Panc1 (cell line): ENCODE measurements around the gene RNF38.

ENCODE experiments used
- POLR2AphosphoS5 ChIP-seq: IDR thresholded peaks from 2 replicates; pipeline ENCODE4 v1.6.1; 2012; ENCODE audit warnings: mild to moderate bottlenecking, low read depth, low read length, moderate library complexity
- SIN3A ChIP-seq: IDR thresholded peaks from 2 replicates; pipeline ENCODE4 v1.6.1; 2012; ENCODE audit warnings: low read depth, mild to moderate bottlenecking, low read length, moderate library complexity, borderline replicate concordance; ENCODE audit not compliant: insufficient read depth
- TCF7L2 ChIP-seq: IDR thresholded peaks from 2 replicates; pipeline ENCODE4 v1.6.1; 2011; ENCODE audit warnings: mild to moderate bottlenecking, low read depth, low read length, inconsistent platforms
- TF ChIP-seq, protein P1 (sequence below): fragments of 450-650 bp; IDR thresholded peaks from 2 replicates; pipeline ENCODE4 v1.5.1; 2017; ENCODE audit warnings: mild to moderate bottlenecking
- TF ChIP-seq, protein P2 (sequence below), 2 experiments: IDR thresholded peaks; 2 replicates each; pipeline ENCODE4 v1.6.1; 2011 to 2012; ENCODE audit warnings: low read depth in 2 of 2, control low read depth in 1 of 2, low read length in 1 of 2, mild to moderate bottlenecking in 1 of 2, moderate library complexity in 1 of 2; ENCODE audit not compliant: insufficient read depth in 1 of 2

DNA sequence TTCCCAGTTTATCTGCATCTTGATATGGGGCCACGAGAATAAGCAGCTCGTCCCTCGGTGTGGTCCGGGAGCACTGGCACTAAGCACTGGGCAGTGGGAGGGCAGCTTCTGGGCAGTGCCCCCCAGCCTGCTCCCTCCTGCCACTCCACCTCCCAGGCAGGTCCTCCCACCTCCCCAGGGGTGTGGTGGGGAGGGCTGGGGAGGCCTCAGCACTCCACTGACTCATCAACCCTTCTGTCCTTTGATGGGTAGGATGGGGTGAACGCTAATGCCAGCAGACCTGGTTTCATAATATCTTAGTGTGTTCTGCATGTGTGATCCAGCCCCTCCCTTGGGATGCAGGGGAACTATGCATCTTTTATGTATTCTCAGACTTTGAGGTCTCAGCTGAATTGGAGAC is 79.6 kb downstream of the RNF38 start:
- TF ChIP-seq, protein P1, sequence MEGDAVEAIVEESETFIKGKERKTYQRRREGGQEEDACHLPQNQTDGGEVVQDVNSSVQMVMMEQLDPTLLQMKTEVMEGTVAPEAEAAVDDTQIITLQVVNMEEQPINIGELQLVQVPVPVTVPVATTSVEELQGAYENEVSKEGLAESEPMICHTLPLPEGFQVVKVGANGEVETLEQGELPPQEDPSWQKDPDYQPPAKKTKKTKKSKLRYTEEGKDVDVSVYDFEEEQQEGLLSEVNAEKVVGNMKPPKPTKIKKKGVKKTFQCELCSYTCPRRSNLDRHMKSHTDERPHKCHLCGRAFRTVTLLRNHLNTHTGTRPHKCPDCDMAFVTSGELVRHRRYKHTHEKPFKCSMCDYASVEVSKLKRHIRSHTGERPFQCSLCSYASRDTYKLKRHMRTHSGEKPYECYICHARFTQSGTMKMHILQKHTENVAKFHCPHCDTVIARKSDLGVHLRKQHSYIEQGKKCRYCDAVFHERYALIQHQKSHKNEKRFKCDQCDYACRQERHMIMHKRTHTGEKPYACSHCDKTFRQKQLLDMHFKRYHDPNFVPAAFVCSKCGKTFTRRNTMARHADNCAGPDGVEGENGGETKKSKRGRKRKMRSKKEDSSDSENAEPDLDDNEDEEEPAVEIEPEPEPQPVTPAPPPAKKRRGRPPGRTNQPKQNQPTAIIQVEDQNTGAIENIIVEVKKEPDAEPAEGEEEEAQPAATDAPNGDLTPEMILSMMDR, result no peak
- TF ChIP-seq POLR2AphosphoS5 (no peak), TCF7L2 (no peak), SIN3A (no peak)
- TF ChIP-seq, protein P2, sequence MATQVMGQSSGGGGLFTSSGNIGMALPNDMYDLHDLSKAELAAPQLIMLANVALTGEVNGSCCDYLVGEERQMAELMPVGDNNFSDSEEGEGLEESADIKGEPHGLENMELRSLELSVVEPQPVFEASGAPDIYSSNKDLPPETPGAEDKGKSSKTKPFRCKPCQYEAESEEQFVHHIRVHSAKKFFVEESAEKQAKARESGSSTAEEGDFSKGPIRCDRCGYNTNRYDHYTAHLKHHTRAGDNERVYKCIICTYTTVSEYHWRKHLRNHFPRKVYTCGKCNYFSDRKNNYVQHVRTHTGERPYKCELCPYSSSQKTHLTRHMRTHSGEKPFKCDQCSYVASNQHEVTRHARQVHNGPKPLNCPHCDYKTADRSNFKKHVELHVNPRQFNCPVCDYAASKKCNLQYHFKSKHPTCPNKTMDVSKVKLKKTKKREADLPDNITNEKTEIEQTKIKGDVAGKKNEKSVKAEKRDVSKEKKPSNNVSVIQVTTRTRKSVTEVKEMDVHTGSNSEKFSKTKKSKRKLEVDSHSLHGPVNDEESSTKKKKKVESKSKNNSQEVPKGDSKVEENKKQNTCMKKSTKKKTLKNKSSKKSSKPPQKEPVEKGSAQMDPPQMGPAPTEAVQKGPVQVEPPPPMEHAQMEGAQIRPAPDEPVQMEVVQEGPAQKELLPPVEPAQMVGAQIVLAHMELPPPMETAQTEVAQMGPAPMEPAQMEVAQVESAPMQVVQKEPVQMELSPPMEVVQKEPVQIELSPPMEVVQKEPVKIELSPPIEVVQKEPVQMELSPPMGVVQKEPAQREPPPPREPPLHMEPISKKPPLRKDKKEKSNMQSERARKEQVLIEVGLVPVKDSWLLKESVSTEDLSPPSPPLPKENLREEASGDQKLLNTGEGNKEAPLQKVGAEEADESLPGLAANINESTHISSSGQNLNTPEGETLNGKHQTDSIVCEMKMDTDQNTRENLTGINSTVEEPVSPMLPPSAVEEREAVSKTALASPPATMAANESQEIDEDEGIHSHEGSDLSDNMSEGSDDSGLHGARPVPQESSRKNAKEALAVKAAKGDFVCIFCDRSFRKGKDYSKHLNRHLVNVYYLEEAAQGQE (IDR thresholded peaks at IDR 0.05; ENCODE audit: insufficient read depth in 1 of 2, low read depth in 2 of 2, low read length in 1 of 2), result no peak
